GM23248 (cell line): ENCODE data around the gene JAGN1. TPM values are rescaled to one million over a fixed set of nuclear protein-coding genes. Genes with fewer than 3 reads are reported as not detected.

ENCODE experiments used
- DNase-seq: peaks from one replicate; pipeline ENCODE4 v3.0.0-alpha.2; 2015
- H2AFZ ChIP-seq: fragments of 200-600 bp; sonication (generic); 2 replicates; pipeline ENCODE4 v1.6.1; 2016; ENCODE audit warnings: antibody characterized with exemption
- H3F3A ChIP-seq: fragments of 200-600 bp; sonication (generic); 2 replicates; pipeline ENCODE4 v1.6.1; 2016; ENCODE audit warnings: mild to moderate bottlenecking, antibody characterized with exemption, mixed run types; ENCODE audit not compliant: insufficient read depth
- H3K27ac ChIP-seq: fragments of 200-600 bp; sonication (generic); 2 replicates; pipeline ENCODE4 v1.5.1; 2016; ENCODE audit warnings: mild to moderate bottlenecking
- H3K27me3 ChIP-seq: fragments of 200-600 bp; sonication (generic); replicated peaks from 2 replicates; pipeline ENCODE4 v1.6.1; 2016; ENCODE audit warnings: mild to moderate bottlenecking; ENCODE audit not compliant: insufficient read depth
- H3K36me3 ChIP-seq: fragments of 200-600 bp; sonication (generic); 2 replicates; pipeline ENCODE4 v1.6.1; 2016; ENCODE audit warnings: low read depth, mild to moderate bottlenecking
- H3K4me1 ChIP-seq: fragments of 200-600 bp; sonication (generic); 2 replicates; pipeline ENCODE4 v1.6.1; 2016; ENCODE audit warnings: mild to moderate bottlenecking; ENCODE audit not compliant: insufficient read depth
- H3K4me2 ChIP-seq: fragments of 200-600 bp; sonication (generic); one replicate; pipeline ENCODE4 v1.6.1; 2016; ENCODE audit warnings: mild to moderate bottlenecking; ENCODE audit not compliant: unreplicated experiment
- H3K4me3 ChIP-seq: fragments of 200-600 bp; sonication (generic); 2 replicates; pipeline ENCODE4 v1.5.1; 2016; ENCODE audit warnings: mild to moderate bottlenecking
- H3K79me2 ChIP-seq: fragments of 200-600 bp; sonication (generic); 2 replicates; pipeline ENCODE4 v1.6.1; 2016; ENCODE audit warnings: mild to moderate bottlenecking; ENCODE audit not compliant: insufficient read depth
- H3K9ac ChIP-seq: fragments of 200-600 bp; sonication (generic); 2 replicates; pipeline ENCODE4 v1.6.1; 2016; ENCODE audit warnings: mild to moderate bottlenecking
- H3K9me2 ChIP-seq: fragments of 200-600 bp; sonication (generic); 2 replicates; pipeline ENCODE4 v1.6.1; 2016; ENCODE audit warnings: mixed run types, mild to moderate bottlenecking, moderate library complexity; ENCODE audit not compliant: insufficient read depth
- H3K9me3 ChIP-seq: fragments of 200-600 bp; sonication (generic); one replicate; pipeline ENCODE4 v1.6.1; 2017; ENCODE audit warnings: low read depth
- H4K20me1 ChIP-seq: fragments of 200-600 bp; sonication (generic); 2 replicates; pipeline ENCODE4 v1.6.0; 2016; ENCODE audit not compliant: insufficient read depth
- EZH2 ChIP-seq: fragments of 200-600 bp; sonication (generic); IDR thresholded peaks from 2 replicates; pipeline ENCODE4 v1.6.1; 2018; ENCODE audit warnings: antibody characterized with exemption, mild to moderate bottlenecking; ENCODE audit not compliant: insufficient read depth, poor library complexity, severe bottlenecking
- EZH2phosphoT487 ChIP-seq: fragments of 200-600 bp; sonication (generic); IDR thresholded peaks from 2 replicates; pipeline ENCODE4 v1.6.1; 2018; ENCODE audit warnings: antibody characterized with exemption, moderate library complexity, mild to moderate bottlenecking, low read depth; ENCODE audit not compliant: insufficient read depth
- WGBS, 2 experiments: methylation state at CpG; one replicate each; pipeline ENCODE4 v1.1.6; 2015 to 2017; ENCODE audit warnings: low lambda C conversion rate in 2 of 2, low coverage in 1 of 2; ENCODE audit errors: missing lambda C conversion rate in 2 of 2; 5-methylcytosine and 5-hydroxymethylcytosine counted together
- in situ Hi-C: fragments of 300-500 bp; cut with MboI; formaldehyde crosslinking; loops from 2 replicates; pipeline ENCODE4 v1.15.0; 2020
- polyA plus RNA-seq: library from polyadenylated mRNA; unstranded; fragments of >200 nt; fragmentation: Nextera tagmentation; extraction: Ambion mirVana; gene quantifications from 2 replicates; pipeline ENCODE4 v1.2.1, GENCODE V29; 2016
- total RNA-seq: library from RNA; depleted of rRNA; stranded (reverse); fragments of >200 nt; shearing (Covaris generic); gene quantifications from 2 replicates; pipeline ENCODE4 v1.2.3, GENCODE V29; 2014

The JAGN1 gene
- total and polyA plus RNA-seq, 2 experiments from 2014 or later, result 35.7 to 45.3 TPM

DNA sequence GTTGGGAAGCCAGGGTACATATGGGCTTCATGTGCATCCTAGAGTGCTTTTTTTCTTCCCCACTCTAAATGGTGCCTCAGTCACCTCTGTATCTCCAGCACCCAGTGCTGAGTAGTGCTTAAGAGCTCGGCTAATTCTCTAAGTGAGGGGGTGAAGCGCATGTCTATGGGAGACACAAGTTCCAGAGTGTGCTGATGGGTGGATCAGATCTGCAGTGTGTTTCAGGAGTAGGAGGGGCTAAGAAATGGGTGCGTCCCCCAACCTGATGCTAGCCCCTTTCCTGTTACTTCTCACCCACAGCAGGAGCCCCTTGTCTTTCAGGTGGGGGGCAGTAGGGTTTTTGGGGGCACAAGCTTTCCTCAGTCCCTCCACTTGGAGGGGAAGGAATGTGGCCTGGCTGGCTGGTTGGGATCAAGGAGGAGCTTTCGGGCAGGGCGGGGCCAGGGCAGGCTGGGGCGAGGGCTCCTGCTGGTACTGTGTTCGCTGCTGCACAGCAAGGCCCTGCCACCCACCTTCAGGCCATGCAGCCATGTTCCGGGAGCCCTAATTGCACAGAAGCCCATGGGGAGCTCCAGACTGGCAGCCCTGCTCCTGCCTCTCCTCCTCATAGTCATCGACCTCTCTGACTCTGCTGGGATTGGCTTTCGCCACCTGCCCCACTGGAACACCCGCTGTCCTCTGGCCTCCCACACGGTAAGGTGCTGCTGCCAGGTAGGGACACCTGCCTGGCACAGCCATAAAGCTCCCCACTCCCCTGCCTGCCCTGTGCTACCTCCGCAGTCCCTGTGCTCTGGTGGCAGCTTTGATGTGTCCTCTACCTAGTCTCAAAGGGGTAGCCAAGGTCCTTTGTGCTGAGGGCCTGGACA lies 12.2 kb downstream of the JAGN1 start, which contains the start of gene IL17RE:
IL17RE (plus strand) TSS at position 477 of the 866 bp plus-strand sequence; CDS start at position 562, 85 bp downstream.
- no peaks in the 10 kb centered on the region for H4K20me1 ChIP-seq
- H3K4me2 ChIP-seq, result peak within 1 kb of the TSS; percentile 62
- no peaks in the 10 kb centered on the region for H3K27me3 ChIP-seq
- in situ Hi-C loops, result no loop called here
- H3K79me2 ChIP-seq, result no peaks in the 10 kb centered on the region
- peaks cover 12% of the 10 kb centered on the region for H3K4me1 ChIP-seq
- no peaks in the 10 kb centered on the region for H3K9me3 ChIP-seq
- H3F3A ChIP-seq, result no peaks in the 10 kb centered on the region
- peak within 1 kb of the TSS; percentile 42; the same call in 1 of the 2 replicates for H3K9ac ChIP-seq
- H2AFZ ChIP-seq, result peak within 1 kb of the TSS; percentile 84
- no peaks in the 10 kb centered on the region for H3K9me2 ChIP-seq
- H3K4me3 ChIP-seq, result peak within 1 kb of the TSS; percentile 24; the same call in 1 of the 2 replicates
- H3K36me3 ChIP-seq, result no peaks in the 10 kb centered on the region
- 48 to 56% methylated on average over 12 to 13 of the region's 13 CpGs for WGBS, 2 experiments
- TF ChIP-seq EZH2phosphoT487, result no peak
- TF ChIP-seq EZH2, result no peak
- peak within 1 kb of the TSS; percentile 50 for H3K27ac ChIP-seq
- DNase-seq, result no peak

DNA sequence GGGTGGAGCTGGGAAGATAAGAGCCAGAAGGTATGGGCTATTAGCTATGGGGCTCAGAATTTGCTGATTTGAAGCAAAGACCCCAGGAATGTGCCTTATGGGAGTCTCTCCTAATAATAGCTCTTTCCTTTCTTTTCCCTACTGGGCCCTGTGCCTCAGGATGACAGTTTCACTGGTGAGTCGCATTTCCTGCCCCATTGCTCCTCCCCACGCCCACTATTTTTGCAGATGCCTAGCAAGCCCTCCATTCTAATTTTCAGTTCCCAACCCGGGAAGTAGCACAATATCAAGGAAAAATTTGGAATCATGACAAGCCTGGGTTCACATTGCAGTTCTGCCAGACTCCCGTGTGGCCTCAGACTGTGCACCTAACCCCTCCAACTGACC lies 12.8 kb downstream of the JAGN1 start:
- no peak for TF ChIP-seq EZH2phosphoT487
- no peak for TF ChIP-seq EZH2
- peak; percentile 85 for DNase-seq
- WGBS, 2 experiments, result 9 to 16% methylated on average over 4 of the region's 4 CpGs
- H3K36me3 ChIP-seq, result no peaks in the 10 kb centered on the region
- peak overlapping the region; percentile 42; the same call in 1 of the 2 replicates for H3K9ac ChIP-seq
- no peaks in the 10 kb centered on the region for H3K79me2 ChIP-seq
- no peaks in the 10 kb centered on the region for H3K9me2 ChIP-seq
- H3K4me3 ChIP-seq, result peak overlapping the region; percentile 24; the same call in 1 of the 2 replicates
- peak overlapping the region; percentile 62 for H3K4me2 ChIP-seq
- H3F3A ChIP-seq, result no peaks in the 10 kb centered on the region
- no peaks in the 10 kb centered on the region for H3K9me3 ChIP-seq
- in situ Hi-C loops, result no loop called here
- H3K4me1 ChIP-seq, result peaks cover 12% of the 10 kb centered on the region
- peak overlapping the region; percentile 84 for H2AFZ ChIP-seq
- peak overlapping the region; percentile 50 for H3K27ac ChIP-seq
- H4K20me1 ChIP-seq, result no peaks in the 10 kb centered on the region
- H3K27me3 ChIP-seq, result no peaks in the 10 kb centered on the region

DNA sequence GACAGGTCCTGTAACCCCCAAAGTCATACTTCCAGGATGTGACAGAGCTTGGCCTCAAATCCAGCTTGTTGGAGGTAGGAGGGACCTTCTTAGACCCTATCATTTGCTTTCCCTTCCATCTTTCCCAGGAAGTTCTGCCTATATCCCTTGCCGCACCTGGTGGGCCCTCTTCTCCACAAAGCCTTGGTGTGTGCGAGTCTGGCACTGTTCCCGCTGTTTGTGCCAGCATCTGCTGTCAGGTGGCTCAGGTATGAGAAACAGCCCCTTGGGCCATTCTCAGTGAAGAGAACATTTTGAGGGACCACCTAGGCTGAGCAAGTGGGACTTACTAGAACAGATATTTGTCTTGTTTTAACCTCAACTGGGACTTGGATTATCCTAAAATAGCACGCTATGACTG lies 13.5 kb downstream of the JAGN1 start:
- Histone ChIP-seq H2AFZ (peak overlapping the region; percentile 84), H3F3A (no peaks in the 10 kb centered on the region), H3K4me3 (no peak overlapping the region), H3K27ac (peak overlapping the region; percentile 50; the same call in 1 of the 2 replicates), H4K20me1 (no peaks in the 10 kb centered on the region), H3K9me3 (no peaks in the 10 kb centered on the region), H3K4me1 (peaks cover 12% of the 10 kb centered on the region), H3K9ac (no peak overlapping the region; the same call in 1 of the 2 replicates), H3K36me3 (no peaks in the 10 kb centered on the region), H3K27me3 (no peaks in the 10 kb centered on the region), H3K4me2 (peak overlapping the region; percentile 62), H3K9me2 (no peaks in the 10 kb centered on the region), H3K79me2 (no peaks in the 10 kb centered on the region)
- no peak for DNase-seq
- WGBS, 2 experiments, result 97% methylated on average over 4 of the region's 4 CpGs
- in situ Hi-C loops, result no loop called here
- TF ChIP-seq EZH2 (no peak), EZH2phosphoT487 (no peak)

DNA sequence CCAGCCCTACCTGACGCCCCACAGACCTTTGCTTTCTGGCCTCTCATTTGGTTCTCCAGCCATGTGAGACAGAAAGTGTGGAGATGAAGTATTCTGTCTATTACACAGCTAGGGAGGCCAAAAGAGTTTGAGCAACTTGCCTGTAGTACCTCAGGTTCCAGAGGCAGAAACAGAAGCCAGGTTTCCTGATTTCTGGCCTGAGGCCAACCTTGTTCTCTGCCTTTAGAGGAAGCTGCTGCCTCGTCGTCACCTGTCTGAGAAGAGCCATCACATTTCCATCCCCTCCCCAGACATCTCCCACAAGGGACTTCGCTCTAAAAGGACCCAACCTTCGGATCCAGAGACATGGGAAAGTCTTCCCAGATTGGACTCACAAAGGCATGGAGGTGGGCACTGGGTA lies 16.1 kb downstream of the JAGN1 start:
- H3K79me2 ChIP-seq, result no peaks in the 10 kb centered on the region
- no peaks in the 10 kb centered on the region for H3K9me2 ChIP-seq
- no peak overlapping the region for H3K4me2 ChIP-seq
- no peak overlapping the region for H3K9ac ChIP-seq
- WGBS, 2 experiments, result 93 to 96% methylated on average over 5 of the region's 5 CpGs
- peaks cover 12% of the 10 kb centered on the region for H3K4me1 ChIP-seq
- no peak for DNase-seq
- H2AFZ ChIP-seq, result no peak overlapping the region
- H3K9me3 ChIP-seq, result no peaks in the 10 kb centered on the region
- no peaks in the 10 kb centered on the region for H3K36me3 ChIP-seq
- H3K27me3 ChIP-seq, result no peaks in the 10 kb centered on the region
- H4K20me1 ChIP-seq, result no peaks in the 10 kb centered on the region
- H3K27ac ChIP-seq, result no peak overlapping the region
- no peak for TF ChIP-seq EZH2phosphoT487
- no peak for TF ChIP-seq EZH2
- in situ Hi-C loops, result no loop called here
- no peak overlapping the region for H3K4me3 ChIP-seq
- no peaks in the 10 kb centered on the region for H3F3A ChIP-seq
